Colonic mucosa (tissue), 4 donors: ENCODE measurements around the gene NEK5. TPM values are rescaled to one million over a fixed set of nuclear protein-coding genes. Genes with fewer than 3 reads are reported as not detected.

ENCODE experiments used
- DNase-seq: peaks from one replicate; pipeline ENCODE4 v3.0.0-alpha.2; 2020
- H3K27ac ChIP-seq: fragments of 200-600 bp; one replicate; pipeline ENCODE4 v1.8.0; 2021
- H3K27me3 ChIP-seq: fragments of 200-600 bp; one replicate; pipeline ENCODE4 v1.8.0; 2021
- H3K36me3 ChIP-seq: fragments of 200-600 bp; one replicate; pipeline ENCODE4 v1.8.0; 2021
- H3K4me1 ChIP-seq: fragments of 200-600 bp; one replicate; pipeline ENCODE4 v1.8.0; 2021; ENCODE audit warnings: mild to moderate bottlenecking
- H3K4me3 ChIP-seq: fragments of 200-600 bp; one replicate; pipeline ENCODE4 v1.8.0; 2021
- H3K9ac ChIP-seq, 2 donors: one replicate each; pipeline ENCODE4 v1.7.0; 2013; ENCODE audit warnings: control low read depth in 2 of 2, low read depth in 2 of 2, low read length in 2 of 2
- H3K9me3 ChIP-seq: fragments of 200-600 bp; one replicate; pipeline ENCODE4 v1.8.0; 2021
- CTCF ChIP-seq: fragments of 200-600 bp; IDR thresholded peaks from one replicate; pipeline ENCODE4 v1.8.0; 2022; ENCODE audit warnings: antibody characterized with exemption, mild to moderate bottlenecking
- intact Hi-C: fragments of 100-400 bp; cut with DNase I; formaldehyde crosslinking; loops from one replicate; pipeline ENCODE4 v1.14.1; 2022
- total RNA-seq, 2 donors: library from RNA; stranded (reverse); fragmentation: NEBNext Ultra II Directional in 1 of 2; extraction: Animal tissue kit (Norgen Biotek cat#: 25700) in 1 of 2; gene quantifications; one replicate each; pipeline ENCODE4 v1.2.1, GENCODE V29; 2021
- donor health status: healthy.
- donor health status: DM: no; HTN: no; CAD: no.
- donor health status: DM: no; HTN: no; CAD: no.

NEK5 gene
- total RNA-seq, 2 donors from 2014 or later, result 0.24 to 0.25 TPM

DNA sequence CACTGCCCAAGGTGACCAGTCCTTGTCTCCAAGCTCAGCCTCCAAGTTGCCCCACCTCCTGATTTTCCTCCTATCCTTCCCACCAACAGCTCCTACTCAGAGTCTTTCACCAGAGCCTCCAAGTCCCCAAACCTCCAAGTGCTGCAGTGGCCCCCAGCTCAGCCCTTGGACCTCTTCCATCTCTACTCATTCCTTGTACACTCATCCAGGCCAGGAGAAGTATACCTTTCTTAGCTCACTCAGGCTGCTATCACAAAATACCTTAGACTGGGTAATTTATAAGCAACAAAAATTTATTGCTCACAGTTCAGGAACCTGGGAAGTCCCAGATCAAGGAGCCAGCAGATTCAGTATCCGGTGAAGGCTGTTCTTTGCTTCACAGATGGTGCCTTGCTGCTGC lies 129.0 kb downstream of the NEK5 start:
- no peak for DNase-seq
- H3K9ac ChIP-seq, result no peak overlapping the region
- H3K4me3 ChIP-seq, result no peak overlapping the region
- no peak for TF ChIP-seq CTCF
- H3K36me3 ChIP-seq, result no peaks in the 10 kb centered on the region
- no peaks in the 10 kb centered on the region for H3K27me3 ChIP-seq
- H3K9me3 ChIP-seq, result no peaks in the 10 kb centered on the region
- peaks cover 15% of the 10 kb centered on the region for H3K4me1 ChIP-seq
- intact Hi-C loops, result loop anchor here (2.0 kb wide), 1 partner anchor 127 kb away; no protein-coding TSS in a partner anchor
- no peak overlapping the region for H3K27ac ChIP-seq

DNA sequence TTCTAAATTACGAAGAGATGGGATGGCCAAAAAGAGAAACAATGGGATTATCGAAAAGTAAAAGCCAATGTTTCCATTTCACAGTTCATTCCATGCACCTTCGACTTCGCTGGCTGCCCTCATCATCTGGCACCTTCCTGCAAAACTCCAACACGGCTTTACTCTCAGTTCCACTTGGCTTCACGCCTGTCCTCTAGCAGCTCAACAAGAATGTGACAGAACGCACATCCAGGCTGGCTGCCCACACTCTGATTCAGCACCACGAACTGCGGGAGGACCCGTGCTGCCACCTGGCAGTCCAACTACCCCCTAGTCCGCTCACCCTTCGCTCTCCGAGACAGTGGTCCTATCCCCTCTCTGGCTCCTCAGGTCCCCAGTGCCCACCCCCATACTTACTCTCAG lies 129.4 kb downstream of the NEK5 start:
- H3K36me3 ChIP-seq, result no peaks in the 10 kb centered on the region
- H3K4me1 ChIP-seq, result peaks cover 15% of the 10 kb centered on the region
- no peak overlapping the region for H3K9ac ChIP-seq
- no peak overlapping the region for H3K27ac ChIP-seq
- intact Hi-C loops, result loop anchor here (2.0 kb wide), 1 partner anchor 127 kb away; no protein-coding TSS in a partner anchor
- no peaks in the 10 kb centered on the region for H3K9me3 ChIP-seq
- no peaks in the 10 kb centered on the region for H3K27me3 ChIP-seq
- H3K4me3 ChIP-seq, result no peak overlapping the region
- no peak for DNase-seq
- no peak for TF ChIP-seq CTCF

DNA sequence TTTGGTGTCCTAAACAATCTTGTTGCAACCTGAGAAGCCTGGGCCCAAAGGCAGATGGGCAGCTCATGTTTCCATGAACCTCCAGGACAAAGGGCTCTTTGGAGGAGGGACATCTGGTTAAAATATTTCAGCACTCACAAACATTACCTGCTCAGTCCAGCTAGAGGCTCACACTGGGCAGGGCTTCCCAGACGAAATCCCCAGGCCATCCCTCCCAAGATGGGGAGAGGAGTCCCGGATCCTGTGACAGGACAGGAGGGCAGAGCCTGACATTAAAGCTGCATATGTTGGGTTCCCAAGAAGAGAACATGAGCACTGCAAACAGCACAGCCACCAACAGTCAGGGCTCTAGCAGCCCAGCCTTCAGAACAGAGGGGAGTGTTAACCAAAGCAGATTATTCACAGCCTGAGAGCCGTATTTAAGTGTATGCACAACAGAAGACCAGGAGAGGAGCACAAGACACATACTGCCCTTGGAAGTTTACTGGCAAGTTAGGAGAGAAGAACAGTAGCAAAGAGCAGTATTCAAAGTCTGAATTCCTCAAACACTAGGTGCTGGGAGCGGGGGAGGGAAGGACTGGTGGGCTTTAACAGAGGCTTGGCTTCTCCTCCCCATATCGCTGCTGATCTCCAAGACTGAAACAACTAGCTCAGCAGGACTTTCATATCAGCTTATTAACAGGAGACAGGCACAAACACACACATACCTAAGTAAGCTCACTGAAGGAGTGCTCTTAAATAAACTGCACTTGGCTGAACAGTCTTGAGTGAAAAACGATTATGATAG lies 130.0 kb downstream of the NEK5 start:
- no peaks in the 10 kb centered on the region for H3K27me3 ChIP-seq
- H3K9ac ChIP-seq, result no peak overlapping the region
- peaks cover 11% of the 10 kb centered on the region for H3K4me1 ChIP-seq
- intact Hi-C loops, result loop anchor here (2.0 kb wide), 1 partner anchor 128 kb away; no protein-coding TSS in a partner anchor
- H3K9me3 ChIP-seq, result no peaks in the 10 kb centered on the region
- no peak overlapping the region for H3K4me3 ChIP-seq
- H3K36me3 ChIP-seq, result no peaks in the 10 kb centered on the region
- no peak for TF ChIP-seq CTCF
- no peak overlapping the region for H3K27ac ChIP-seq
- no peak for DNase-seq

DNA sequence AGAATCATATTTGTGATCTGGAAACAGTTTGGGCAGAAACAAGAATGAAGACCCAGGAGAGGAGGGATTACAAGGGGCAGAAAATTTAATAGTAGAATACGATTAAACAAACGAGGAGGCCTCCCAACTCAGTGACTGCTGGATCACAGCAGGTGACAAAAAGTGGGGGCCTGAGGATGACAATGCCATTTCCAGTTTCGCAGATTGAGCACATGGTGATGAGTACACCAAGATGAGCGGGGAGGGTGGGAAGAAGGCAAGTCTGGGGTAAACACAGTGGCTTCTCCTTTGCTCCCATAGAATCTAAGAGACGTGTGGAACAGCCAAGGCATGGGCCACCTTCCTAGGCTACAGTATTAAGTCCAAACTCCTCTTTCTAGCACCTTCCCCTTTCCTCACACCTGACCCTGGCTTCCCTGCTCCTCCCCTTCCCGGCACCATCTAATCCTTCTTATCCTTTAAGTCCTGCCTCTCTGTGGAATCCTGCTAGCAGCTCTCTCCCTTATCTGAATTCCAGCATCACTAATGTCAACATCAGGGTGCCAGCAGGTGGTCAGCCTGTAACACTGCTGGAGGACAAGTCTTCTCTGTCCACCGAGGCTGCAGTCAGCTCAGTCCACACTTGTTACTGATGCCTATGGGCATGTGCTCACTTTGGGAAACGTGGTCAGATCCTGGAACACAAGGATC lies 131.1 kb downstream of the NEK5 start:
- H3K27me3 ChIP-seq, result no peaks in the 10 kb centered on the region
- no peak for TF ChIP-seq CTCF
- H3K4me3 ChIP-seq, result no peak overlapping the region
- DNase-seq, result no peak
- H3K36me3 ChIP-seq, result no peaks in the 10 kb centered on the region
- H3K4me1 ChIP-seq, result peaks cover 5% of the 10 kb centered on the region
- no peaks in the 10 kb centered on the region for H3K9me3 ChIP-seq
- intact Hi-C loops, result loop anchor here (2.0 kb wide), 1 partner anchor 129 kb away; no protein-coding TSS in a partner anchor
- H3K9ac ChIP-seq, result no peak overlapping the region
- no peak overlapping the region for H3K27ac ChIP-seq

GRCh38 chr13:51997186-51997585 lies 131.7 kb downstream of the NEK5 start:
- Histone ChIP-seq H3K27me3 (no peaks in the 10 kb centered on the region), H3K4me3 (no peak overlapping the region), H3K4me1 (peaks cover 5% of the 10 kb centered on the region), H3K9ac (no peak overlapping the region), H3K27ac (no peak overlapping the region), H3K36me3 (no peaks in the 10 kb centered on the region), H3K9me3 (no peaks in the 10 kb centered on the region)
- intact Hi-C loops, result no loop called here
- DNase-seq, result no peak
- TF ChIP-seq CTCF, result no peak
